Heart left ventricle (tissue), 16 donors: ENCODE results near the gene NDUFS1. TPM values are rescaled to one million over a fixed set of nuclear protein-coding genes. Genes with fewer than 3 reads are reported as not detected.

Source experiments
- ATAC-seq, 4 donors: fragments of 200-7000 bp; cut with Tn5 transposase; one replicate each; pipeline ENCODE4 v1.9.1; 2020 to 2022; ENCODE audit warnings: moderate library complexity in 4 of 4, mild to moderate bottlenecking in 3 of 4, moderate number of reproducible peaks in 1 of 4
- DNase-seq, 5 donors: peaks; one replicate each; pipeline ENCODE4 v3.0.0-alpha.2; 2020
- H3K27ac ChIP-seq, 12 donors: fragments of 200-600 bp; sonication (generic) in 4 of 12; one replicate each; pipeline versions ENCODE4 v1.5.0 to v1.8.0; 2016 to 2022; ENCODE audit warnings: mild to moderate bottlenecking in 2 of 12
- H3K27me3 ChIP-seq, 9 donors: fragments of 200-600 bp; sonication (generic) in 2 of 9; one replicate each; pipeline versions ENCODE4 v1.5.1 to v1.8.0; 2016 to 2022; ENCODE audit warnings: mild to moderate bottlenecking in 3 of 9
- H3K36me3 ChIP-seq, 9 donors: fragments of 200-600 bp; sonication (generic) in 2 of 9; one replicate each; pipeline versions ENCODE4 v1.5.0 to v1.8.0; 2018 to 2022; ENCODE audit warnings: mild to moderate bottlenecking in 2 of 9
- H3K4me1 ChIP-seq, 12 donors: fragments of 200-600 bp; sonication (generic) in 4 of 12; one replicate each; pipeline versions ENCODE4 v1.5.0 to v1.8.0; 2016 to 2022; ENCODE audit warnings: mild to moderate bottlenecking in 3 of 12
- H3K4me3 ChIP-seq, 12 donors: fragments of 200-600 bp; sonication (generic) in 4 of 12; one replicate each; pipeline versions ENCODE4 v1.5.0 to v1.8.0; 2017 to 2022; ENCODE audit warnings: mild to moderate bottlenecking in 9 of 12, moderate library complexity in 4 of 12
- H3K9me3 ChIP-seq, 12 donors: fragments of 200-600 bp; sonication (generic) in 4 of 12; one replicate each; pipeline versions ENCODE4 v1.5.0 to v1.8.0; 2016 to 2022; ENCODE audit warnings: mild to moderate bottlenecking in 1 of 12
- POLR2A ChIP-seq, 2 donors: fragments of 450-650 bp; IDR thresholded peaks; one replicate each; pipeline ENCODE4 v1.6.1; 2017; ENCODE audit warnings: antibody characterized with exemption in 2 of 2, mild to moderate bottlenecking in 2 of 2, moderate library complexity in 2 of 2
- WGBS, 4 donors: extraction: QIAGEN DNeasy Blood & Tissue Kit in 2 of 4; methylation state at CpG; one replicate each; pipeline versions ENCODE4 v1.1.5 to v1.1.7; 2013 to 2018; 5-methylcytosine and 5-hydroxymethylcytosine counted together
- intact Hi-C, 10 donors: fragments of 100-400 bp; cut with DNase I; formaldehyde crosslinking; loops; one replicate each; pipeline versions ENCODE4 v1.11.1 to v1.14.2; 2022
- polyA plus RNA-seq, 2 donors: library from polyadenylated mRNA; stranded (reverse); fragments of 200-250 nt; gene quantifications; one replicate each; pipeline ENCODE4 v1.2.3, GENCODE V29; 2013
- total RNA-seq, 9 donors: library from RNA; depleted of rRNA in 2 of 9; stranded (reverse); fragments of >200 nt in 2 of 9; fragmentation: NEBNext Ultra II Directional in 3 of 9; extraction: Animal tissue kit (Norgen Biotek cat#: 25700) in 3 of 9; gene quantifications; one replicate each; pipeline versions ENCODE4 v1.1.0 to v1.2.4, GENCODE V29; 2016 to 2023
- TF ChIP-seq, protein P1 (sequence below), 12 donors: fragments of 200-600 bp; sonication (generic) in 4 of 12; IDR thresholded peaks; one replicate each; pipeline versions ENCODE4 v1.5.0 to v1.8.0; 2018 to 2022; ENCODE audit warnings: antibody characterized with exemption in 12 of 12, mild to moderate bottlenecking in 5 of 12
- donor health status: ischemic (EF 13 %, LVEDD 7.1; RV severe dilation, severe dysfunction).
- donor health status: healthy with polysubstance abuse.
- donor health status: DM: no; HTN: yes; CAD: no.
- donor health status: DM: no; HTN: no; CAD: no.
- donor health status: ischemic (EF 25% LVEDD 6.9; RV normal size, moderate dysfunction).
- donor health status: ischemic (EF 25% LVEDD 5.7; RV mildly dilated, moderate dysfunction).
- donor health status: healthy.
- donor health status: DM: yes; HTN: yes; CAD: no.
- donor health status: ischemic (EF 35%, LVEDD 5.7; RV mildly dilated, moderate dysfunction).
- donor health status: nonischemic (EF 11% LVEDD 7.7; RV severe dilation, severe dysfunction).
- donor health status: DM: yes; HTN: yes; CAD: no.
- donor health status: PGD.
- donor health status: ischemic (EF 29% LVEDD 5.4; RV normal size, mild dysfunction).
- donor health status: nonischemic (EF 23%, LVEDD 6.1; RV moderate dilation, normal function).

Gene NDUFS1
- total and polyA plus RNA-seq, 11 donors, result 97.0 to 804 (median 489) TPM

DNA sequence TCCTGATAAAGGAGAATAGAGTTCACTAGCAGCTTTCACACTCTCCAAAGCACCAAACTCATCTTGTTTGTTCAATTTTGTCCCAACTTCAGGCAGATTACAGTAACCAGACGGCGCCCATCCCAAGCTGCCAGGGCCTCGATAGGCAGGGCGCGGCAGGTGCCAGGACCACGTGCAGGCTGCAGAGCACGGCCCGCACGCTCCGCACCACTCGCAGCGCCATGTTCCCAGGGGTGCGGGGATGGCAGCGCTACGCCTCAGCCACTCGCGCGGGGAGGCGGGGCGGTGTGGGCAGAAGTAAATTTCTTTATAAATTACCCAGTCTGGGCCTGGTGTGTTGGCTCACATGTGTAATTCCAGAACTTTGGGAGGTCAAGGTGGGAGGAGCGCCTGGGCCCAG, 43.0 kb downstream of the NDUFS1 start:
- Histone ChIP-seq H3K9me3 (peaks cover 0 to 22% (median 0%) of the 10 kb centered on the region in 12 donors), H3K4me1 (peaks cover 0 to 5% (median 0%) of the 10 kb centered on the region in 12 donors), H3K36me3 (peaks cover 0 to 88% (median 36%) of the 10 kb centered on the region in 9 donors), H3K4me3 (no peak overlapping the region), H3K27ac (no peak overlapping the region), H3K27me3 (no peaks in the 10 kb centered on the region)
- 93 to 96% (median 96%) methylated on average over 20 to 21 of the region's 21 CpGs for WGBS, 4 donors
- DNase-seq (no peak), ATAC-seq (peak in 1 of 4 donors; percentile 35)
- TF ChIP-seq, protein P1, sequence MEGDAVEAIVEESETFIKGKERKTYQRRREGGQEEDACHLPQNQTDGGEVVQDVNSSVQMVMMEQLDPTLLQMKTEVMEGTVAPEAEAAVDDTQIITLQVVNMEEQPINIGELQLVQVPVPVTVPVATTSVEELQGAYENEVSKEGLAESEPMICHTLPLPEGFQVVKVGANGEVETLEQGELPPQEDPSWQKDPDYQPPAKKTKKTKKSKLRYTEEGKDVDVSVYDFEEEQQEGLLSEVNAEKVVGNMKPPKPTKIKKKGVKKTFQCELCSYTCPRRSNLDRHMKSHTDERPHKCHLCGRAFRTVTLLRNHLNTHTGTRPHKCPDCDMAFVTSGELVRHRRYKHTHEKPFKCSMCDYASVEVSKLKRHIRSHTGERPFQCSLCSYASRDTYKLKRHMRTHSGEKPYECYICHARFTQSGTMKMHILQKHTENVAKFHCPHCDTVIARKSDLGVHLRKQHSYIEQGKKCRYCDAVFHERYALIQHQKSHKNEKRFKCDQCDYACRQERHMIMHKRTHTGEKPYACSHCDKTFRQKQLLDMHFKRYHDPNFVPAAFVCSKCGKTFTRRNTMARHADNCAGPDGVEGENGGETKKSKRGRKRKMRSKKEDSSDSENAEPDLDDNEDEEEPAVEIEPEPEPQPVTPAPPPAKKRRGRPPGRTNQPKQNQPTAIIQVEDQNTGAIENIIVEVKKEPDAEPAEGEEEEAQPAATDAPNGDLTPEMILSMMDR (IDR thresholded peaks at IDR 0.05), result no peak
- no peak for TF ChIP-seq POLR2A (IDR thresholded peaks at IDR 0.05)
- intact Hi-C loops, result no loop called here

- H3K9me3 ChIP-seq, result peaks cover 0 to 10% (median 0%) of the 10 kb centered on the region in 12 donors
- H3K4me1 ChIP-seq, result peaks cover 0 to 5% (median 0%) of the 10 kb centered on the region in 12 donors
- DNase-seq (no peak), ATAC-seq (no peak)
- WGBS, 4 donors, result 97 to 100% (median 98%) methylated on average over 3 of the region's 3 CpGs
- no peak overlapping the region for H3K27ac ChIP-seq
- no peak for TF ChIP-seq POLR2A (IDR thresholded peaks at IDR 0.05)
- TF ChIP-seq, protein P1 (IDR thresholded peaks at IDR 0.05), result no peak
- intact Hi-C loops, result no loop called here
- H3K4me3 ChIP-seq, result no peak overlapping the region
- no peaks in the 10 kb centered on the region for H3K27me3 ChIP-seq
- peaks cover 0 to 76% (median 24%) of the 10 kb centered on the region in 9 donors for H3K36me3 ChIP-seq
Measured at GRCh38 chr2:206115026-206115578, 44.1 kb downstream of the NDUFS1 start.

DNA sequence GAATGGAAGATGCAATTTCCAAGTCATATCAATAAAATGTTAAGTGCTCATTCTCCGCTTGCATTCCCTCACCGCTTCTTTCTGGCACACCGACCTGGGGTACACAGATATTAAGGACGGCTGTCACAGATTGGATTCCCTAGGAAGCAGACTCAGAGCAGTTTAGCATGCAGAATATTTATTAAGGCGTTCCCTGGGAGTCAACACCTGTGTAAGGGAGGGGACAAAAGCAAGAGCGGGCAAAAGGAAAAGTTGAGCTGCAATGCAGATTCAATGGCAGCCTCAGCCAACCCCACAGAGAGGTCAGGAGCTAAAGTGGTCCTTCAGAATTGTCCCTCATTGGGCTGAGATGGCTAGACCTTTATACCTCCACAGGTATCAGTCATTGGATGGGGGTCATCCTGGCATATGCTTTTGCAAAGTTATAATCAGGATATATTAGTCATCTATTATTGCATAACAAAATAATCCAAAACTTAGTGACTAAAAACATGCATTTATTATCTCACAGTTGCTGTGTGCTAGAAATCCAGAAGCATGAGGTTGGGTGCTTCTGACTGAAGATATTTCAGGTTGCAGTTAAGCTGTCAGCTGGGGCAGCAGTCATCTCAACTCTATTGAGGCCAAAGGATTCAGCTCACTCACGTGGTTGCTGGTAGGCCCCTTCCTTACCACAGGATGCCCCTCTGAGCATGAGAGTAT, 46.2 kb downstream of the NDUFS1 start:
- Histone ChIP-seq H3K27ac (no peak overlapping the region), H3K27me3 (no peaks in the 10 kb centered on the region), H3K4me3 (no peak overlapping the region), H3K36me3 (peaks cover 0 to 56% (median 19%) of the 10 kb centered on the region in 9 donors), H3K4me1 (peaks cover 0 to 5% (median 0%) of the 10 kb centered on the region in 12 donors), H3K9me3 (peaks cover 0 to 7% (median 0%) of the 10 kb centered on the region in 12 donors)
- 69 to 83% (median 72%) methylated on average over 7 of the region's 7 CpGs for WGBS, 4 donors
- peak in 3 of 4 donors; percentile 17 to 23 (median 18) for ATAC-seq
- TF ChIP-seq POLR2A (IDR thresholded peaks at IDR 0.05), result no peak
- DNase-seq, result no peak
- intact Hi-C loops, result no loop called here

GRCh38 chr2:206112108-206112507, 47.1 kb downstream of the NDUFS1 start:
- Histone ChIP-seq H3K4me1 (peaks cover 0 to 5% (median 0%) of the 10 kb centered on the region in 12 donors), H3K27me3 (no peaks in the 10 kb centered on the region), H3K27ac (no peak overlapping the region), H3K4me3 (no peak overlapping the region), H3K9me3 (peaks cover 0 to 7% (median 0%) of the 10 kb centered on the region in 12 donors), H3K36me3 (peaks cover 0 to 47% (median 16%) of the 10 kb centered on the region in 9 donors)
- intact Hi-C loops, result no loop called here
- TF ChIP-seq, protein P1 (IDR thresholded peaks at IDR 0.05), result no peak
- no peak for TF ChIP-seq POLR2A (IDR thresholded peaks at IDR 0.05)
- 89 to 98% (median 93%) methylated on average over 3 of the region's 3 CpGs for WGBS, 4 donors
- ATAC-seq (no peak), DNase-seq (no peak)
